Ascending aorta (tissue), 2 donors: ENCODE measurements around the gene GABBR2. TPM values are rescaled to one million over a fixed set of nuclear protein-coding genes. Genes with fewer than 3 reads are reported as not detected.

ENCODE experiments used
- DNase-seq, 2 donors: peaks; one replicate each; pipeline ENCODE4 v3.0.0-alpha.2; 2019; ENCODE audit warnings: low spot score in 2 of 2
- H3K27ac ChIP-seq, 2 donors: fragments of 200-600 bp; sonication (generic); one replicate each; pipeline ENCODE4 v1.5.1; 2016 to 2017; ENCODE audit warnings: mild to moderate bottlenecking in 1 of 2
- H3K27me3 ChIP-seq: fragments of 200-600 bp; sonication (generic); one replicate; pipeline ENCODE4 v1.5.1; 2017
- H3K36me3 ChIP-seq, 2 donors: fragments of 200-600 bp; sonication (generic); one replicate each; pipeline ENCODE4 v1.5.1; 2016
- H3K4me1 ChIP-seq, 2 donors: fragments of 200-600 bp; sonication (generic); one replicate each; pipeline ENCODE4 v1.5.1; 2016 to 2017; ENCODE audit warnings: mild to moderate bottlenecking in 1 of 2
- H3K4me3 ChIP-seq, 2 donors: fragments of 200-600 bp; sonication (generic); one replicate each; pipeline ENCODE4 v1.5.1; 2016 to 2017; ENCODE audit warnings: mild to moderate bottlenecking in 1 of 2
- H3K9me3 ChIP-seq, 2 donors: fragments of 200-600 bp; sonication (generic); one replicate each; pipeline ENCODE4 v1.5.1; 2016
- intact Hi-C: fragments of 100-400 bp; cut with DNase I; formaldehyde crosslinking; loops from one replicate; pipeline ENCODE4 v1.15.1; 2023
- total RNA-seq: library from RNA; depleted of rRNA; stranded (reverse); fragments of >200 nt; gene quantifications from one replicate; pipeline ENCODE4 v1.1.0, GENCODE V29; 2016
- TF ChIP-seq, protein P1 (sequence below), 3 experiments: fragments of 200-600 bp in 2 of 3; fragments of 450-650 bp in 1 of 3; sonication (generic) in 2 of 3; IDR thresholded peaks; one replicate each; pipeline ENCODE4 v1.5.1; 2016 to 2019; ENCODE audit warnings: antibody characterized with exemption in 3 of 3, mild to moderate bottlenecking in 1 of 3, moderate library complexity in 1 of 3

The GABBR2 gene
- total RNA-seq, 1 donor from 2014 or later, result not detected

- intact Hi-C loops, result no loop called here
- Histone ChIP-seq H3K27me3 (no peaks in the 10 kb centered on the region), H3K4me3 (no peak overlapping the region)
Measured at GRCh38 chr9:98491231-98491651, 217.5 kb downstream of the GABBR2 start.

GRCh38 chr9:98488571-98489312 is 220.0 kb downstream of the GABBR2 start:
- H3K4me3 ChIP-seq, result no peak overlapping the region
- no peak for DNase-seq
- H3K36me3 ChIP-seq, result no peaks in the 10 kb centered on the region
- H3K27me3 ChIP-seq, result no peaks in the 10 kb centered on the region
- TF ChIP-seq, protein P1, sequence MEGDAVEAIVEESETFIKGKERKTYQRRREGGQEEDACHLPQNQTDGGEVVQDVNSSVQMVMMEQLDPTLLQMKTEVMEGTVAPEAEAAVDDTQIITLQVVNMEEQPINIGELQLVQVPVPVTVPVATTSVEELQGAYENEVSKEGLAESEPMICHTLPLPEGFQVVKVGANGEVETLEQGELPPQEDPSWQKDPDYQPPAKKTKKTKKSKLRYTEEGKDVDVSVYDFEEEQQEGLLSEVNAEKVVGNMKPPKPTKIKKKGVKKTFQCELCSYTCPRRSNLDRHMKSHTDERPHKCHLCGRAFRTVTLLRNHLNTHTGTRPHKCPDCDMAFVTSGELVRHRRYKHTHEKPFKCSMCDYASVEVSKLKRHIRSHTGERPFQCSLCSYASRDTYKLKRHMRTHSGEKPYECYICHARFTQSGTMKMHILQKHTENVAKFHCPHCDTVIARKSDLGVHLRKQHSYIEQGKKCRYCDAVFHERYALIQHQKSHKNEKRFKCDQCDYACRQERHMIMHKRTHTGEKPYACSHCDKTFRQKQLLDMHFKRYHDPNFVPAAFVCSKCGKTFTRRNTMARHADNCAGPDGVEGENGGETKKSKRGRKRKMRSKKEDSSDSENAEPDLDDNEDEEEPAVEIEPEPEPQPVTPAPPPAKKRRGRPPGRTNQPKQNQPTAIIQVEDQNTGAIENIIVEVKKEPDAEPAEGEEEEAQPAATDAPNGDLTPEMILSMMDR (IDR thresholded peaks at IDR 0.05), result no peak
- no peak overlapping the region for H3K27ac ChIP-seq
- H3K9me3 ChIP-seq, result no peaks in the 10 kb centered on the region
- H3K4me1 ChIP-seq, result no peaks in the 10 kb centered on the region
- intact Hi-C loops, result no loop called here

More at GRCh38 chr9:98491231-98491651, 217.5 kb downstream of the GABBR2 start:
- DNase-seq, result no peak
- Histone ChIP-seq H3K4me1 (no peaks in the 10 kb centered on the region), H3K27ac (no peak overlapping the region), H3K36me3 (no peaks in the 10 kb centered on the region), H3K9me3 (no peaks in the 10 kb centered on the region)
- TF ChIP-seq, protein P1 (IDR thresholded peaks at IDR 0.05), result no peak

GRCh38 chr9:98485706-98486105 is 223.0 kb downstream of the GABBR2 start:
- no peak overlapping the region for H3K27ac ChIP-seq
- no peak overlapping the region for H3K4me3 ChIP-seq
- no peaks in the 10 kb centered on the region for H3K36me3 ChIP-seq
- no peak for DNase-seq
- H3K27me3 ChIP-seq, result no peaks in the 10 kb centered on the region
- TF ChIP-seq, protein P1 (IDR thresholded peaks at IDR 0.05), result no peak
- H3K9me3 ChIP-seq, result no peaks in the 10 kb centered on the region
- H3K4me1 ChIP-seq, result no peaks in the 10 kb centered on the region
- intact Hi-C loops, result no loop called here

DNA sequence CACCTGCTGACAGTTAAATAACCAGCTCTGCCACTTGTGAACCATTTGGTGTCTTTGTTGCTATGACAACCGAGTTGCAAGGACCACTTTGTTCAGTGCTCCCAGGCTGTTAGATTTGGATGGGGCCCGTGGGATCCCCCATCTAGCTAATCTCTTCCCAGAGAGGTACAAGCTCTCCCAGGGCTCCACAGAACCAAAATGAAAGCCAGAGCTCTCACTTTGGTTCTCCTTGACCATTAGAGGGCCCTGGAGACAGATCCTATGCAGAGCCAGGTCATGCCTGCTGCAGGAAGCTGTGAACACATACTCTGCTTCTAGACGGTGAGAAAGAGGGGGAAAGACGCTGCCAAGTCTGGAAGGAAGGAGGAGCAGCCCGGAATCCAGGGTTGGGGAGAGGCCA is 224.6 kb downstream of the GABBR2 start:
- intact Hi-C loops, result no loop called here
- no peaks in the 10 kb centered on the region for H3K4me1 ChIP-seq
- no peak overlapping the region for H3K4me3 ChIP-seq
- TF ChIP-seq, protein P1 (IDR thresholded peaks at IDR 0.05), result no peak
- no peak for DNase-seq
- no peaks in the 10 kb centered on the region for H3K9me3 ChIP-seq
- no peaks in the 10 kb centered on the region for H3K36me3 ChIP-seq
- H3K27ac ChIP-seq, result no peak overlapping the region
- H3K27me3 ChIP-seq, result no peaks in the 10 kb centered on the region

DNA sequence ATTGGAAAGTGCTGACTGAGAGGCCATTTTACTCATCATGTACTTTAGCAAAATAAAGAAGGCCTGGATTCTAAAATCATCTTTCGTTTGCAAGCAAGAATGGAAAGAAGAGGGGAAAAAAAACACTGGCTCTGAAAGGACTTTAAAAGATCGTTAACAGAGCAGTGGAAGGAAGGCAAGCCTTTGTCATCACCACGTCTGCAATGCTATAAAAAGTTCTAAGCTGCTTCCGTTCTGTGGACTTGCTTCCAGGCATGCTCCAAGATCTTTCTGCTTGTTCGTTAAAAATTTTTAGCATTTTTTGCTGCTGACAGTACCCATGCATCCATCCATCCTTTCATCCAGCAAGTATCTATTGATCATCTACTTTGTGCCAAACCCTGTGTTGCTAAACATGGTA is 226.5 kb downstream of the GABBR2 start:
- TF ChIP-seq, protein P1 (IDR thresholded peaks at IDR 0.05), result no peak
- no peak for DNase-seq
- H3K4me3 ChIP-seq, result no peak overlapping the region
- H3K27ac ChIP-seq, result no peak overlapping the region
- H3K4me1 ChIP-seq, result no peaks in the 10 kb centered on the region
- no peaks in the 10 kb centered on the region for H3K9me3 ChIP-seq
- H3K36me3 ChIP-seq, result no peaks in the 10 kb centered on the region
- intact Hi-C loops, result no loop called here
- H3K27me3 ChIP-seq, result no peaks in the 10 kb centered on the region
